Loucy (cell line): ENCODE measurements around the gene MRPL45.

Experiments used
- CTCF ChIP-seq: fragments of 200-600 bp; sonication (generic); conservative IDR thresholded peaks from 2 replicates; pipeline ENCODE4 v1.5.1; 2014; ENCODE audit warnings: mild to moderate bottlenecking, antibody characterized with exemption, low read length
- EZH2phosphoT487 ChIP-seq: fragments of 200-600 bp; IDR thresholded peaks from 2 replicates; pipeline ENCODE4 v1.6.1; 2018; ENCODE audit warnings: antibody characterized with exemption, mild to moderate bottlenecking, moderate library complexity, borderline replicate concordance

DNA sequence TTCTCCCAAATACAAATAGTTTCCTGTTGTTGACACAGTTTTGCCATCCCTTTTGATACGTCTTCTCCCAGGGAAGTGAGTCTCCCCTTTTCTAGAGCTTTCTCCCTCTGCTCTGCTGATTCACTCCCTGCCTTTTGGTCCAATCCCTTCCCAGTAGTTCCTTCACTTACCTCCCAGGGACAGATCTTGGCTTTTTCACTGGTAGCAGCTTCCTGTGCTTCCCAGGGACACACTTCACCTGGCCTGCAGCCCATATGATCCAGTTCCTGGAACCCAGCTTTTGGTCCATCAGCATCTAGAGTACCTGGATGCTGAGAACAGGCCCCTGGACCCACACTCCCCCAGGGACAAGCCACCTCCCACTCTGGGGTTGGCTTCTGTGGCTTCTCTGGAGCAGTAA, 31.0 kb downstream of the MRPL45 start:
- TF ChIP-seq CTCF (no peak), EZH2phosphoT487 (no peak)
